Measurements from ENCODE around the gene HOOK1. TPM values are rescaled to one million over a fixed set of nuclear protein-coding genes. Genes with fewer than 3 reads are reported as not detected.

HOOK1 gene
- total RNA-seq, 2 donors from 2014 or later, result 17.1 to 20.5 TPM

DNA sequence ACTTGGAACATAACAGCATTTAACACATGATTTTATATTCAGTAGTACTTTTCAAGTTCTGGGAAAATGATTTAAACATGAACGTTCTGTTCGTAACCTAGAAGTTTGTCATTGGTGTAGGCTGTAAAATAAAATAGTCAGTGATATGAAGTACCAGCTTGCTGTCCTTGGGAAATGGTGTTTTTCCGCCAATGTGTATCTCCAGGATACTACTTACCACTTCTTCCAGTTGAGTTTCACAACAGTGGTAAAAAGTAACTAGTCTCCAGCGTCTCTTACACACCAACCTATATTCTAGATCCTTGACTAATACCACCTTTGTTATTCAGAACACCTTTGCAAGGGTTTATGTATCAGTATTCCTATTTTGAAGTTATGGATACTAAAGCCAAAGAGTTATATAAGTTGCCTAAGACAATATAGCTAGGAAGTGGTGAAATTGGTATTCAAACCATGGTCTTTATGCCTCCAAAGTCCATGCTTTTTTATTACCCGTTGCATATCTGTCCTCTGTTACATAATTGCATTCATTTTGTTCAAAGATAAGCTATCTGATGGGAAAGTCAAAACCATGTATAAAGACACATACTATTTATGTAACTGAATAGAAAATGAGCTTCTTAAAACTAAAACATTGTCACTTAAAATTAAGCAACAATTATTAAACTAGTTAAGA is 43.1 kb downstream of the HOOK1 start:
- 49 to 57% methylated on average over 5 of the region's 5 CpGs for WGBS, 2 donors
- peaks cover 25% of the 10 kb centered on the region for H3K4me1 ChIP-seq
- ATAC-seq (no peak), DNase-seq (no peak)
- H3K9me3 ChIP-seq, result no peaks in the 10 kb centered on the region
- no peaks in the 10 kb centered on the region for H3K27me3 ChIP-seq
- peak overlapping the region; percentile 15 to 78 (median 42) for H3K27ac ChIP-seq
- peaks cover 0 to 8% of the 10 kb centered on the region in 2 donors for H3K36me3 ChIP-seq (replicated peaks in 1 of 2; ENCODE audit: insufficient read depth in 1 of 2, low read depth in 2 of 2)
- intact Hi-C loops (cut with DNase I), result no loop called here
- no peak overlapping the region for H3K4me3 ChIP-seq
- TF ChIP-seq, protein P1, sequence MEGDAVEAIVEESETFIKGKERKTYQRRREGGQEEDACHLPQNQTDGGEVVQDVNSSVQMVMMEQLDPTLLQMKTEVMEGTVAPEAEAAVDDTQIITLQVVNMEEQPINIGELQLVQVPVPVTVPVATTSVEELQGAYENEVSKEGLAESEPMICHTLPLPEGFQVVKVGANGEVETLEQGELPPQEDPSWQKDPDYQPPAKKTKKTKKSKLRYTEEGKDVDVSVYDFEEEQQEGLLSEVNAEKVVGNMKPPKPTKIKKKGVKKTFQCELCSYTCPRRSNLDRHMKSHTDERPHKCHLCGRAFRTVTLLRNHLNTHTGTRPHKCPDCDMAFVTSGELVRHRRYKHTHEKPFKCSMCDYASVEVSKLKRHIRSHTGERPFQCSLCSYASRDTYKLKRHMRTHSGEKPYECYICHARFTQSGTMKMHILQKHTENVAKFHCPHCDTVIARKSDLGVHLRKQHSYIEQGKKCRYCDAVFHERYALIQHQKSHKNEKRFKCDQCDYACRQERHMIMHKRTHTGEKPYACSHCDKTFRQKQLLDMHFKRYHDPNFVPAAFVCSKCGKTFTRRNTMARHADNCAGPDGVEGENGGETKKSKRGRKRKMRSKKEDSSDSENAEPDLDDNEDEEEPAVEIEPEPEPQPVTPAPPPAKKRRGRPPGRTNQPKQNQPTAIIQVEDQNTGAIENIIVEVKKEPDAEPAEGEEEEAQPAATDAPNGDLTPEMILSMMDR (IDR thresholded peaks at IDR 0.05), result no peak
- TF ChIP-seq POLR2A (IDR thresholded peaks at IDR 0.05), result no peak

DNA sequence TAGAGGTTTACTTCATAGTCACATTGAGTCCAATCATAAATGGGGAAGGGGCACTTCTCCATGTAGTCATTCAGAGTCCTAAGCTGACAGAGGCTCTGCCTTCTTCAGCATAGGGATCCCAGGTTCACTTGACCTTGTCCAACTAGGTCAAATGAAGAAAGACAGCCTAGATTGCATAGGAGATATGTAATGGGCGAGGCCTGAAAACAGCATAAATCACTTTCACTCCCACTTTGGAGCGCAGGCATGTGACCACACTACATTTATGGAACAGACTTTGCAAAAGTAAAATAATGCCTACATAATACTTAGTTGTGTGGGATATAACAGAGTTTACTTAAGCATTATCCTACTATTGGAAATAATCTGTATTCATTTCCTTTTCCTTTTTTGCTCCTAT is 51.7 kb downstream of the HOOK1 start:
- no peak for TF ChIP-seq POLR2A (IDR thresholded peaks at IDR 0.05)
- TF ChIP-seq, protein P1 (IDR thresholded peaks at IDR 0.05), result no peak
- DNase-seq (no peak), ATAC-seq (no peak)
- Histone ChIP-seq H3K36me3 (replicated peaks in 1 of 2; ENCODE audit: insufficient read depth in 1 of 2, low read depth in 2 of 2) (peaks cover 0 to 20% of the 10 kb centered on the region in 2 donors), H3K9me3 (no peaks in the 10 kb centered on the region), H3K27me3 (no peaks in the 10 kb centered on the region), H3K27ac (no peak overlapping the region), H3K4me3 (no peak overlapping the region), H3K4me1 (no peaks in the 10 kb centered on the region)
- intact Hi-C loops (cut with DNase I), result no loop called here
- WGBS, 2 donors, result 90 to 93% methylated on average over 2 of the region's 2 CpGs

DNA sequence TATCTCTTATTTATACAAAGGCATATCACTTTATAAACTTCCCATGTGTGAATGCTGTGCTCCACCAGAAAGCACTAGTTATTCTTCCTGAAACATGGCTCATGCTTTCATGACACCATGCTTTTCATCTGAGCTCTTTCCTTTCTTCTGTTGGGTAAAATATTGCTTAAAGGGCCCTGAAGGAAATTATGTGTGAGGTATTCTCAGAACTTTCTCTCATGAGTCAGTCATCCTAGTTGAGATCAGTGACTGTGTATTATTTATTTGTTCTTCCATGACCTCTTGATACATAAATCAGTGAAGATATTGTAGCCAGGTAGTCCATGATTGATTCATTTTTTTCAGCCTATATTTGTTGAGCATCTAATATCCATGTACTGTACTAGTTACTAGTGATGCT is 57.0 kb downstream of the HOOK1 start:
- no peak overlapping the region for H3K27ac ChIP-seq
- peaks cover 0 to 12% of the 10 kb centered on the region in 2 donors for H3K36me3 ChIP-seq (replicated peaks in 1 of 2; ENCODE audit: insufficient read depth in 1 of 2, low read depth in 2 of 2)
- DNase-seq, result no peak
- no peak overlapping the region for H3K4me3 ChIP-seq
- intact Hi-C loops (cut with DNase I), result no loop called here
- H3K4me1 ChIP-seq, result no peaks in the 10 kb centered on the region
- TF ChIP-seq, protein P1 (IDR thresholded peaks at IDR 0.05), result no peak
- TF ChIP-seq POLR2A (IDR thresholded peaks at IDR 0.05), result no peak
- H3K9me3 ChIP-seq, result no peaks in the 10 kb centered on the region
- H3K27me3 ChIP-seq, result no peaks in the 10 kb centered on the region
- no peak for ATAC-seq

DNA sequence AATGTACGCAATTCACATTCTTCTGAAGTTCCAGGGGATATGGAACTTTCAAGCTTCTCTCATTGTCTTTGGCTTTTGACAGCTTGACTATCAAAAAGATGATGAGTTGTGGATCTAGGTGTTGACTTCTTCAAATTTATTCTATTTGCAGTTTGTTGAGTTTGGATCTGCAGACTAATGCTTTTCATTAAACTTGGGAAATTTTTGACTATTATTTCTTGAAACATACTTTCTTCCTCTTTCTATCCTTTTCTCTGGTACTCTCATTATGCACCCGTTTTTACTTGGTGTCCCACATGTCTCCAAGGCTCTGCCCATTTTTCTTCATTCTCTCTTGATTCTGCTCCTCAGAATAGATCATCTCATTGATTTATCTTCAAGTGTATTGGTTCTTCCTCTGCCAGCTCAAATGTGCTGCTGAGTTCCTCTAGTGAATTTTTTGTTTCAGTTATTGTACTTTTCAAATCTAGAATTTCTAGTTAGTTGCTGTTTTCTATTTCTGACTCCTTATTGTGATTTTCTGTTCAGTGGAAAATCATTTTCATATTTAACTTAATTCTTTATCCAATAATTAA is 62.4 kb downstream of the HOOK1 start:
- Histone ChIP-seq H3K27me3 (no peaks in the 10 kb centered on the region), H3K4me1 (no peaks in the 10 kb centered on the region), H3K36me3 (replicated peaks in 1 of 2; ENCODE audit: insufficient read depth in 1 of 2, low read depth in 2 of 2) (peaks cover 0 to 3% of the 10 kb centered on the region in 2 donors), H3K27ac (no peak overlapping the region), H3K4me3 (no peak overlapping the region), H3K9me3 (no peaks in the 10 kb centered on the region)
- no peak for TF ChIP-seq POLR2A (IDR thresholded peaks at IDR 0.05)
- TF ChIP-seq, protein P1 (IDR thresholded peaks at IDR 0.05), result no peak
- DNase-seq, result no peak
- ATAC-seq, result no peak
- intact Hi-C loops (cut with DNase I), result no loop called here
- 89 to 90% methylated on average over 2 of the region's 2 CpGs for WGBS, 2 donors

DNA sequence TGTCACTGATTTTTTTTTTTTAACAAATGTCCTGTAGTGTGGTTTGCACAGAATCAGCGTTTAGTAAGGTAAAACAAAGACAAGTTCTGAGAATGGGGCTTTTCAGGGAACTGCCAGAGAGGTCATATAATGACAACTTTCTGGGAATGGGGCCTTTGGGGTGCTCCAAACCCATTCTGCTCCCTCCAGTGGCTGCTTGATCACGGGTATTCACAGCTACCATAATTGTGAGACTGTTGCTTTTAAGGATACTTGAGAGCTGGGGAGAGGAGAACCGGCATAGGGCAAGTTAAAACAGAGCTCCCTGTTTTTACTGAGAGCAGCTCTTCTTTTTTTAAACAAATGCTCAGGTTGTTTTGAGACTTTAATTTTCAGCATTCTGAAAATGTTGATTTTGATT is 63.6 kb downstream of the HOOK1 start:
- H3K4me1 ChIP-seq, result no peaks in the 10 kb centered on the region
- no peak overlapping the region for H3K4me3 ChIP-seq
- ATAC-seq, result no peak
- intact Hi-C loops (cut with DNase I), result no loop called here
- TF ChIP-seq, protein P1 (IDR thresholded peaks at IDR 0.05), result no peak
- TF ChIP-seq POLR2A (IDR thresholded peaks at IDR 0.05), result no peak
- H3K27me3 ChIP-seq, result no peaks in the 10 kb centered on the region
- H3K36me3 ChIP-seq (replicated peaks in 1 of 2; ENCODE audit: insufficient read depth in 1 of 2, low read depth in 2 of 2), result peaks cover 0 to under 1% of the 10 kb centered on the region in 2 donors
- no peak for DNase-seq
- WGBS, 2 donors, result 70 to 85% methylated on average over 3 of the region's 3 CpGs
- H3K9me3 ChIP-seq, result no peaks in the 10 kb centered on the region
- no peak overlapping the region for H3K27ac ChIP-seq
